GM18502 (cell line): ENCODE results near the gene MEST.
"Not testable (repeated sequence)": the region's sequence is repeated elsewhere in the genome, so short reads cannot be mapped to it uniquely, and the experiment has no call there.

Source experiments
- ATAC-seq: cut with Tn5 transposase; IDR thresholded peaks from one replicate; pipeline ENCODE4 v1.9.1; 2021; ENCODE audit warnings: mild to moderate bottlenecking; ENCODE audit not compliant: unreplicated experiment, poor library complexity

MEST gene

GRCh38 chr7:130521258-130521951 lies 29.5 kb downstream of the MEST start:
- ATAC-seq = no peak

GRCh38 chr7:130523519-130524125 lies 31.7 kb downstream of the MEST start:
- ATAC-seq = not testable (repeated sequence)

GRCh38 chr7:130524628-130525027 lies 32.7 kb downstream of the MEST start:
- no peak for ATAC-seq

- ATAC-seq = not testable (repeated sequence)
Measured at GRCh38 chr7:130527752-130528355, 36.0 kb downstream of the MEST start.

GRCh38 chr7:130529417-130529816 lies 37.5 kb downstream of the MEST start:
- ATAC-seq = no peak

GRCh38 chr7:130537894-130538293 lies 46.0 kb downstream of the MEST start:
- not testable (repeated sequence) for ATAC-seq

GRCh38 chr7:130541287-130541686 lies 49.4 kb downstream of the MEST start:
- not testable (repeated sequence) for ATAC-seq

- ATAC-seq = not testable (repeated sequence)
Measured at GRCh38 chr7:130542297-130542696, 50.4 kb downstream of the MEST start.

- no peak for ATAC-seq
Measured at GRCh38 chr7:130543487-130544010, 51.7 kb downstream of the MEST start.

GRCh38 chr7:130544356-130544755 lies 52.5 kb downstream of the MEST start:
- no peak for ATAC-seq

- no peak for ATAC-seq
Measured at GRCh38 chr7:130553398-130554029, 61.6 kb downstream of the MEST start.

GRCh38 chr7:130554481-130554880 lies 62.6 kb downstream of the MEST start:
- ATAC-seq = no peak
